NOMO-1 treated with DMSO at 0.1 percent for 48 hours (cell line): ENCODE measurements around the gene RBL2.
A peak's percentile ranks its signal among the peaks of the same experiment; 100 is the strongest.
"Not testable (repeated sequence)": the region's sequence is repeated elsewhere in the genome, so short reads cannot be mapped to it uniquely, and the experiment has no call there.

Experiments used
- DNase-seq: peaks from one replicate; lab custom pipeline; 2025; ENCODE audit not compliant: unreplicated experiment; lab: John Stamatoyannopoulos, UW

RBL2 gene, protein sequence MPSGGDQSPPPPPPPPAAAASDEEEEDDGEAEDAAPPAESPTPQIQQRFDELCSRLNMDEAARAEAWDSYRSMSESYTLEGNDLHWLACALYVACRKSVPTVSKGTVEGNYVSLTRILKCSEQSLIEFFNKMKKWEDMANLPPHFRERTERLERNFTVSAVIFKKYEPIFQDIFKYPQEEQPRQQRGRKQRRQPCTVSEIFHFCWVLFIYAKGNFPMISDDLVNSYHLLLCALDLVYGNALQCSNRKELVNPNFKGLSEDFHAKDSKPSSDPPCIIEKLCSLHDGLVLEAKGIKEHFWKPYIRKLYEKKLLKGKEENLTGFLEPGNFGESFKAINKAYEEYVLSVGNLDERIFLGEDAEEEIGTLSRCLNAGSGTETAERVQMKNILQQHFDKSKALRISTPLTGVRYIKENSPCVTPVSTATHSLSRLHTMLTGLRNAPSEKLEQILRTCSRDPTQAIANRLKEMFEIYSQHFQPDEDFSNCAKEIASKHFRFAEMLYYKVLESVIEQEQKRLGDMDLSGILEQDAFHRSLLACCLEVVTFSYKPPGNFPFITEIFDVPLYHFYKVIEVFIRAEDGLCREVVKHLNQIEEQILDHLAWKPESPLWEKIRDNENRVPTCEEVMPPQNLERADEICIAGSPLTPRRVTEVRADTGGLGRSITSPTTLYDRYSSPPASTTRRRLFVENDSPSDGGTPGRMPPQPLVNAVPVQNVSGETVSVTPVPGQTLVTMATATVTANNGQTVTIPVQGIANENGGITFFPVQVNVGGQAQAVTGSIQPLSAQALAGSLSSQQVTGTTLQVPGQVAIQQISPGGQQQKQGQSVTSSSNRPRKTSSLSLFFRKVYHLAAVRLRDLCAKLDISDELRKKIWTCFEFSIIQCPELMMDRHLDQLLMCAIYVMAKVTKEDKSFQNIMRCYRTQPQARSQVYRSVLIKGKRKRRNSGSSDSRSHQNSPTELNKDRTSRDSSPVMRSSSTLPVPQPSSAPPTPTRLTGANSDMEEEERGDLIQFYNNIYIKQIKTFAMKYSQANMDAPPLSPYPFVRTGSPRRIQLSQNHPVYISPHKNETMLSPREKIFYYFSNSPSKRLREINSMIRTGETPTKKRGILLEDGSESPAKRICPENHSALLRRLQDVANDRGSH

DNA sequence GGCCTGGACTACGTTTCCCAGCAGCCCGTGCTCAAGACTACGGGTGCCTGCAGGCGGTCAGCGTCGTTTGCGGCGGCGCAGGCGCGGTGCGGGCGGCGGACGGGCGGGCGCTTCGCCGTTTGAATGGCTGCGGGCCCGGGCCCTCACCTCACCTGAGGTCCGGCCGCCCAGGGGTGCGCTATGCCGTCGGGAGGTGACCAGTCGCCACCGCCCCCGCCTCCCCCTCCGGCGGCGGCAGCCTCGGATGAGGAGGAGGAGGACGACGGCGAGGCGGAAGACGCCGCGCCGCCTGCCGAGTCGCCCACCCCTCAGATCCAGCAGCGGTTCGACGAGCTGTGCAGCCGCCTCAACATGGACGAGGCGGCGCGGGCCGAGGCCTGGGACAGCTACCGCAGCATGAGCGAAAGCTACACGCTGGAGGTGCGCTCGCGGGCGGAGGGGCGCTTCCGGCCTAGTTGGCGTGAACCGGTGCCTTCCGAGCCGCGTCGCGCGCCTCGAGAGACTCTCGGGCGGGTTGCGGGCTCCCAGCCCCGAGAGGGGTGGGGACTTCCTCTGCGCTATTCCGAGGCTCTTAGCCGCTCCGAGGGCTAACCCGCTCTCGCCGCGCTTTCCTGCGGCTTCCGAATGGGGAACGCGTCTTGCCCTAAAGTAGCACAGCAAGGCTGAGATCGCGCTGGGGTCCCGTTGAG lies at the start of gene RBL2:
Gene RBL2 (plus strand): TSS at position 95 of the 689 bp plus-strand sequence. CDS start 86 bp downstream, at position 181.
- DNase-seq: peak; percentile 54

GRCh38 chr16:53384610-53385009 lies 49.7 kb upstream of the RBL2 start:
- not testable (repeated sequence) for DNase-seq

DNA sequence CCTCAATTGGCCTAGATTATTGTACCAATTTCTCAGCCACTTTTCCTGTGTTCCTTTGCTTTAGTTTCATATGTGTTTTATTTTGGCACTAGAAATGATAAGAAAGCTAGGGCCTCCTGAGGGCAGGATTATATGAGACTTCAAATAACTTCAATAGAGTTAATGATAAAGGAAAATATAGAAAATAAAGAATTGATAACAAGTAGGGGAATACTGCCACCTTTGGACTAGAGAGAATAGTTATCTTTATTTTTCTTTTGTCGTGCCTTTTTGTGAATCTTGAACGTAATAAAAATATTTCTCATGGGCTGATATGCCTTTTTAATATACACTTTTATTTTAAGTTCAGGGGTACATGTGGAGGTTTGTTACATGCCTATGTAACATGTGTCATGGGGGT lies 29.3 kb upstream of the RBL2 start:
- no peak for DNase-seq

DNA sequence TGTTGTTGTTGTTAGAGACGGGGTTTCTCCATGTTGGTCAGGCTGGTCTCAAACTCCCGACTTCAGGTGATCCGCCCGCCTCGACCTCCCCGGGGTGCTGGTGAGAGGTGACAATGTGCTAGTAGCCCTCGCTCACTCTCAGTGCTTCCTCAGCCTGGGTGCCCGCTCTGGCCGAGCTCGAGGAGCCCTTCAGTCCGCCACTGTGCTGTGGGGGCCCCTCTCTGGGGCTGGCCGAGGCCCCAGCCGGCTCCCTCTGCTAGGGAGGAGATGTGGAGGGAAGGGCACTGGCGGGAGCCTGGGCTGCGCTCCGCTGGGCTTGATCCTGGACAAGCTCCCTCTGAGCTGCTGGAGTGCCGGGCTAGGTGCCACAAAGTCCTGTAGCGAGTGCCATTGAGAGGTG lies 21.7 kb upstream of the RBL2 start:
- no peak for DNase-seq

- DNase-seq: no peak
Observed at GRCh38 chr16:53413864-53414263, 20.4 kb upstream of the RBL2 start.

DNA sequence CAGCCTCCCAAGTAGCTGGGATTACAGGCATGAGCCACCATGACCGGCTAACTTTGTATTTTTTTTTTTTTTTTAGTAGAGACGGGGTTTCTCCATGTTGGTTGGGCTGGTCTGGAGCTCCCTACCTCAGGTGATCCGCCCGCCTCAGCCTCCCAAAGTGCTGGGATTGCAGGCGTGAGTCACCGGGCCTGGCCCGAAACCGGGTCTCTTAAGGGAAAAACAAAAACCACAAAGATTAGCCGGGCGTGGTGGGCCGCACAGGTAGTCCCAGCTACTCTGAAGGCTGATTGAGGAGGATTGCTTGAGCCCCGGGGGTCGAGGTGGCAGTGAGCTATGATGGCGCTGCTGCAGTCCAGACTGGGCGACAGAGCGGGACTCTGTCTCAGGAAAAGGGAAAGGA lies 19.9 kb upstream of the RBL2 start:
- no peak for DNase-seq

GRCh38 chr16:53415504-53415903 lies 18.8 kb upstream of the RBL2 start:
- DNase-seq: peak; percentile 33

DNA sequence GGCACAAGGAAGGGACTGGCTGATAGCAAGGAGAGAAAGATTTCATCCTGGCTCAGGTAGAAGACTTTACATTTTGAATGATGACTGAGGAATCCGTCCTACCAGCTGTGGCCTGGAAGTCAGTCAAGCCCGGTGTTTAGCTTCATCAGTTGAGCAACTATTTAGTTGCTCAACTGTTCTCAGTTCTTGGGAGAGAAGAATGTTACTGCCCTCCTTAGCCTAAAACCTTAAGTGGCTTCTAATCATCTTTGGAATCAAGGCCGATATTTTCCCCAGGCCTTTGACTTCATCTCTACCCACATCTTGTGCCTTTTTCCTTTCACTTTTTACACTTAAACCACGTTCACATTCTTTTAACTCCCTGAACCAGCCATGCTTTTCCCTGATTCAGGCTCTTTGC lies 17.3 kb upstream of the RBL2 start:
- DNase-seq: peak; percentile 33

- DNase-seq: no peak
Observed at GRCh38 chr16:53417976-53418375, 16.3 kb upstream of the RBL2 start.

DNA sequence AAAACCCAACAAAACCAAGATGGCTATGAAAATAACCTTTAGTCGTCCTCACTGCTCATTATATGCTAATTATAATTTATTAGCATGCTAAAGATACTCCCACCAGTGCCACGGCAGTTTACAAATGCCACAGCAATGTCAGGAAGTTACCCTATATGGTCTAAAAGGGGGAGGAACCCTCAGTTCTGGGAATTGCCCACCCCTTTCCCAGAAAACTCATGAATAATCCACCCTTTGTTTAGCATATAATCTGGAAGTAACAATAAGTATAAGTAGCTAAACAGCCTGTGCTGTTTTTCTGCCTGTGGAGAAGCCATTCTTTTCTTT lies 14.9 kb upstream of the RBL2 start:
- DNase-seq: not testable (repeated sequence)

DNA sequence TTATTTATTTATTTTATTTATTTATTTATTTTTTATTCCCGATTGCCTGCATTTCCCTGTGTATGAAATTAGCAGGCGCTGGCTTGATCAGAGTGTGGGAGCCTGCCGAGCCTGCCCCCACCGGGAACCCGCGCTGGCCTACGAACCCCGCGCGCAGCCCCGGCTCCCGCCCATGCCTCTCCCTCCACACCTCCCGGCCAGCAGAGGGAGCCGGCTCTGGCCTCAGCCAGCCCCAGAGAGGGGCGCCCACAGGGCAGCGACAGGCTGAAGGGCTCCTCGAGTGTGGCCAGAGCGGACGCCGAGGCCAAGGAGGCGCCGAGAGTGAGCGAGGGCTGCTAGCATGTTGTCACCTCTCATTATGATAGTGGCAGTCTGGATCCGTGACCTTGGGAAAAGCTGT lies 13.0 kb upstream of the RBL2 start:
- no peak for DNase-seq

GRCh38 chr16:53423968-53424367 lies 10.3 kb upstream of the RBL2 start:
- not testable (repeated sequence) for DNase-seq

DNA sequence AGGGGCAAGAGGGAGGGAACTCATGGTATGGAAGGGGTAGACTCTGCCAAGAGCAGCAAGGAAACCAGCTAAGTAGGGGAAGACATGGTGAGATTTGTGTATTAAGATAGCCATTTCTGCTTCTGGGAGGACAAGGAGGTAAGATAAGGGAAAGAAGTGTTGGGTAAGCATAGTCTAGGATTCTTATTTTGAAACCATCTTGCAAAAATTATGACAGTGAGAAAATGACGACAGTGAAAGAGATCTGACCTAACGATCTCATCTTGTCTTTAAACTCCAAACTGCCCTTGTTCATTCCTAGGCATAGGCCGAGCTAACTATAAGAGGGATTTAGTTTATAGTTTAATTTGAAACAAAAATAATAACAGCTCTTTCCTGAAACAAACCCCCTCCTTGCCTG lies 5.6 kb upstream of the RBL2 start:
- DNase-seq: no peak

- DNase-seq: no peak
Observed at GRCh38 chr16:53429221-53429943, 4.9 kb upstream of the RBL2 start.

DNA sequence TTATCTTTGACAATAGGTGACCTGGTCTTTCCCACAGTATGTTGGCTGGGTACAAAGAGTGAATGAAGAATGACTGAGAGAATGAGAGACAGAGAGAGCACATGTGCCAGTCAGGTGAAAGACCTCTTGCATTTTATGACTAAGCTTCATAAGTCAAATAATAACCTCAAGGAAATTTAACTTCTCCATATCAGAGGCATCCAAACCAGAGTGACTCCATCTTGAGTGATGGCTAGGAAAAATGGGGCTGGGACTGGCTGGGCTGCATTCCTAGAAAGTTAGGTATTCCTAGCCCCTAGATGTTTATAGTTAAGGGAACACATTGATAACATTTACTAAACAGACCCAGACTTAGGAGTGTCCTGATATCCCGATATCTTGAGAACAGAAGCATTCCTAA lies 3.9 kb upstream of the RBL2 start:
- no peak for DNase-seq

GRCh38 chr16:53433509-53433908 lies 762 bp upstream of the RBL2 start:
- DNase-seq: no peak

GRCh38 chr16:53433930-53434376 lies 318 bp upstream of the RBL2 start:
- no peak for DNase-seq

DNA sequence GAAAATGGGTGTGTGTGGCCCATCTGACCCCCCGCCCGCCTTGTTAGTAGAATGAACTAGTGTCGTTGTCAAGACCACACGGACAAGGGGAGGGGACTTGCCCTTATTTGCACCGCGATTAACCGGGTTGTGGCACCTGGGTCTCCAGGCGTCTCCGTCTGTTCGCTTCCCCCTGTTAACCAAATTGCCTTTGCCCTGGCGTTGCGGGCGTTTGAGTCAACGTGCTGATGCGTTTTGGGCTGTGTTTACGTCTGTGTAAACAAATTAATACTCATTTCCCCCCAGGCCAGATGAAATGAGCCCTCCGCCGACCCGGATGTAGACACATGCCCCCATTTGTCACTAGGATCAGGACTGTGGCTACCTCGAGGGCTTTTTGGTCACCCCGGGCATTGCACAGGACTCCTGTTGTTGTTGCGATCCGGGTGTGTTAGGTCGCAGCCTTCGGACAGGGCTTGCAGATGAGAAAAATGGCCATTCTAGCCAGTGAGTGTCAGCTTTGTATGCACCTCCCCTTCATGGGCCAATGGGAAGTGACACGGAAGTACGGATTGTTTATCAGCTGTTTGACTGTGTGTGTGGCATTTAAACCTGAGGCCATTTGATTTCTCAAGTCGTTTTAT lies 906 bp downstream of the RBL2 start:
- peak; percentile 87 for DNase-seq

DNA sequence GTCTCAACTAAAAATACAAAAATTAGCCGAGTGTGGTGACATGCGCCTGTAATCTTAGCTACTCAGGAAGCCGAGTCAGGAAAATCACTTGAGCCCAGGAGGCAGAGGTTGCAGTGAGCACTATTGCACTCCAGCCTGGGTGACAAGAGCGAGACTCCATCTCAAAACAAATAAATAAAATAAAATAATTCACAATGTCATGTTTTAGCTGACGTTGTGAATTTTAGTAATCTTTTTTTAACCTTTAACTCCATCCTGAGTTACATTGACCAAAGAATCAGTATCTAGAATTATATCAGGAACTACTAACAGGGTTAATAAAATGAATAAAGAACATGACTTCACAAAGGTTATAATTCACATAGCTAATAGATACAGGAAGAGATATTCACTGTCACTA lies 5.9 kb downstream of the RBL2 start:
- no peak for DNase-seq

DNA sequence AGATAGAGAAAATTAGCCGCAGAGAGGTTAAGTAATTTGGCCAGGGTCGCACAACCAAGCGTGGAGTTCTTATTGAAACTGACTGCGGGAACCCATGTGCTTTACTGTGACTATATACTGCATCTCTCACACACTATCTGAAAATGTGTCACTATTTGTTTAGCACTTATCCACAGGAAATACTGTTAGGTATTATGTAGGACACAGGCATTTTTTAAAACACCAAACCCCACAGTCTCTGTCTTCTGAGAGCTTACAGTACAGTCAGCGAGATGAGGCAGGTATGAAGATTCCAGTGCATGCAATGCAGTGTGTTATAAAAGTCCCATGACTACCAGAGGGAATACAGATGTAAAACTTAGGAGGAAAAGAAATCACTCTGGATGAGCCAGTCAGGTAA lies 11.3 kb downstream of the RBL2 start:
- DNase-seq: no peak
